Testis (tissue), 2 donors: ENCODE data around the gene CD151.

ENCODE experiments used
- CTCF ChIP-seq, 3 experiments: fragments of 450-650 bp in 2 of 3; fragments of 200-600 bp in 1 of 3; sonication (generic) in 1 of 3; IDR thresholded peaks; one replicate each; pipeline ENCODE4 v1.5.1; 2016 to 2019; ENCODE audit warnings: antibody characterized with exemption in 3 of 3, mild to moderate bottlenecking in 2 of 3, moderate library complexity in 1 of 3
- POLR2A ChIP-seq: fragments of 450-650 bp; IDR thresholded peaks from one replicate; pipeline ENCODE4 v1.6.1; 2017; ENCODE audit warnings: antibody characterized with exemption, mild to moderate bottlenecking, moderate library complexity

GRCh38 chr11:837990-838307 is 5.2 kb downstream of the CD151 start:
- TF ChIP-seq CTCF (IDR thresholded peaks at IDR 0.05), result no peak
- TF ChIP-seq POLR2A, result no peak
